Panc1 (cell line): Measurements from ENCODE around the gene LIX1. TPM values are rescaled to one million over a fixed set of nuclear protein-coding genes. Genes with fewer than 3 reads are reported as not detected.

Experiments used
- ATAC-seq: fragments of 200-7000 bp; cut with Tn5 transposase; 2 replicates; pipeline ENCODE4 v1.9.1; 2020; ENCODE audit warnings: mild to moderate bottlenecking, moderate library complexity
- BruUV-seq: library from RNA; stranded (reverse); fragments of 400-500 nt; replicated peaks from 2 replicates; lab custom pipeline; 2021; lab: Mats Ljungman, UMichigan
- CTCF ChIA-PET: fragments of 300-600 bp; sonication (Branson Sonifier 250); formaldehyde crosslinking; loops from one replicate; lab custom pipeline; 2022; ENCODE audit warnings: antibody characterized with exemption; lab: Charles Lee
- POLR2A ChIA-PET: fragments of 300-600 bp; sonication (Branson Sonifier 250); formaldehyde crosslinking; loops from one replicate; lab custom pipeline; 2022; ENCODE audit warnings: antibody characterized with exemption; lab: Charles Lee
- DNase-seq: peaks from one replicate; pipeline ENCODE4 v3.0.0-alpha.2; 2010; ENCODE audit warnings: low read depth, low spot score
- H3K27ac ChIP-seq: 2 replicates; pipeline ENCODE4 v1.5.1; 2011; ENCODE audit warnings: mild to moderate bottlenecking, low read length, inconsistent platforms
- H3K27me3 ChIP-seq: fragments of 200-500 bp; sonication (Bioruptor generic); 2 replicates; pipeline ENCODE4 v1.6.0; 2014; ENCODE audit warnings: low read length, inconsistent platforms; ENCODE audit not compliant: control insufficient read depth, insufficient read depth
- H3K36me3 ChIP-seq: fragments of 200-500 bp; sonication (Bioruptor generic); 2 replicates; pipeline ENCODE4 v1.5.1; 2014; ENCODE audit warnings: inconsistent platforms, mild to moderate bottlenecking, low read length, moderate library complexity; ENCODE audit not compliant: control insufficient read depth, insufficient read depth
- H3K4me1 ChIP-seq: 2 replicates; pipeline ENCODE4 v1.5.1; 2011; ENCODE audit warnings: inconsistent platforms, mild to moderate bottlenecking, low read length, moderate library complexity; ENCODE audit not compliant: control insufficient read depth, insufficient read depth
- H3K4me3 ChIP-seq, 2 experiments: 2 replicates each; pipeline ENCODE4 v1.5.1; 2011 to 2012; ENCODE audit warnings: low read depth in 2 of 2, low read length in 2 of 2, mild to moderate bottlenecking in 2 of 2, inconsistent platforms in 1 of 2, moderate library complexity in 1 of 2
- H3K9me3 ChIP-seq: fragments of 200-500 bp; sonication (Bioruptor generic); 2 replicates; pipeline ENCODE4 v1.5.1; 2014; ENCODE audit warnings: low read depth, mild to moderate bottlenecking, inconsistent platforms, low read length, moderate library complexity; ENCODE audit not compliant: control insufficient read depth, insufficient read depth
- POLR2AphosphoS5 ChIP-seq: IDR thresholded peaks from 2 replicates; pipeline ENCODE4 v1.6.1; 2012; ENCODE audit warnings: mild to moderate bottlenecking, low read depth, low read length, moderate library complexity
- SIN3A ChIP-seq: IDR thresholded peaks from 2 replicates; pipeline ENCODE4 v1.6.1; 2012; ENCODE audit warnings: low read depth, mild to moderate bottlenecking, low read length, moderate library complexity, borderline replicate concordance; ENCODE audit not compliant: insufficient read depth
- TCF7L2 ChIP-seq: IDR thresholded peaks from 2 replicates; pipeline ENCODE4 v1.6.1; 2011; ENCODE audit warnings: mild to moderate bottlenecking, low read depth, low read length, inconsistent platforms
- in situ Hi-C: cut with HindIII; loops from 2 replicates; pipeline ENCODE4 v1.10.0; 2016; ENCODE audit warnings: low sequenced_read_pairs, low pct_unique_long_range_greater_than_20kb
- intact Hi-C: fragments of 100-400 bp; cut with micrococcal nuclease; formaldehyde crosslinking; loops from one replicate; pipeline ENCODE4 v1.10.0; 2022; ENCODE audit not compliant: unreplicated experiment
- total RNA-seq: library from RNA; stranded (reverse); gene quantifications from one replicate; pipeline ENCODE4 v1.2.1, GENCODE V29; 2021; ENCODE audit not compliant: unreplicated experiment
- TF ChIP-seq, protein P1 (sequence below), 2 experiments: IDR thresholded peaks; 2 replicates each; pipeline ENCODE4 v1.6.1; 2011 to 2012; ENCODE audit warnings: low read depth in 2 of 2, control low read depth in 1 of 2, low read length in 1 of 2, mild to moderate bottlenecking in 1 of 2, moderate library complexity in 1 of 2; ENCODE audit not compliant: insufficient read depth in 1 of 2
- TF ChIP-seq, protein P2 (sequence below): fragments of 450-650 bp; IDR thresholded peaks from 2 replicates; pipeline ENCODE4 v1.5.1; 2017; ENCODE audit warnings: mild to moderate bottlenecking

LIX1 gene
- total RNA-seq, 1 experiment from 2014 or later = not detected

DNA sequence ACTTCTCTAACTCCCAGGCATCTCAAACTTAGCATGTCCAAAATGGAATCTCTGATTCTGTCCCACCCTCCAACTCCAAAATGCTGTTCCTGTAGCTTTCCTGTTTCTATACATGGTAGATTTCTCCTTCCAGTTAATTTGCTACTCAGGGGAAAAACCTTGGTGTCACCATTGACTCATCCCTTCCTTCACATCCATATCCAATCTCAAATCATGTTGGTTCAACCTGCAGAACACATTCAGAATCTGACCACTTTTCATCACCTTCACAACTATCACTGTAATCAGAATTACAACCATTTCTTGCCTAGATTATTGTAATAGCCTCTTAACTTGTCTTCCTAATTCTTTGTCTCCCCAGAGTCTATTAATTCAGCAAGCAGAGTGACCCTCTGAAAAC, 29.8 kb upstream of the LIX1 start:
- Histone ChIP-seq H3K4me3 (no peak overlapping the region), H3K36me3 (peaks cover 56% of the 10 kb centered on the region), H3K9me3 (no peaks in the 10 kb centered on the region), H3K27ac (no peak overlapping the region), H3K27me3 (no peaks in the 10 kb centered on the region), H3K4me1 (no peaks in the 10 kb centered on the region)
- intact Hi-C loops (no loop called here), in situ Hi-C loops (no loop called here)
- DNase-seq (no peak), ATAC-seq (no peak)
- ChIA-PET POLR2A (no interaction called here), CTCF (no interaction called here)
- no peak for TF ChIP-seq SIN3A
- TF ChIP-seq, protein P1, sequence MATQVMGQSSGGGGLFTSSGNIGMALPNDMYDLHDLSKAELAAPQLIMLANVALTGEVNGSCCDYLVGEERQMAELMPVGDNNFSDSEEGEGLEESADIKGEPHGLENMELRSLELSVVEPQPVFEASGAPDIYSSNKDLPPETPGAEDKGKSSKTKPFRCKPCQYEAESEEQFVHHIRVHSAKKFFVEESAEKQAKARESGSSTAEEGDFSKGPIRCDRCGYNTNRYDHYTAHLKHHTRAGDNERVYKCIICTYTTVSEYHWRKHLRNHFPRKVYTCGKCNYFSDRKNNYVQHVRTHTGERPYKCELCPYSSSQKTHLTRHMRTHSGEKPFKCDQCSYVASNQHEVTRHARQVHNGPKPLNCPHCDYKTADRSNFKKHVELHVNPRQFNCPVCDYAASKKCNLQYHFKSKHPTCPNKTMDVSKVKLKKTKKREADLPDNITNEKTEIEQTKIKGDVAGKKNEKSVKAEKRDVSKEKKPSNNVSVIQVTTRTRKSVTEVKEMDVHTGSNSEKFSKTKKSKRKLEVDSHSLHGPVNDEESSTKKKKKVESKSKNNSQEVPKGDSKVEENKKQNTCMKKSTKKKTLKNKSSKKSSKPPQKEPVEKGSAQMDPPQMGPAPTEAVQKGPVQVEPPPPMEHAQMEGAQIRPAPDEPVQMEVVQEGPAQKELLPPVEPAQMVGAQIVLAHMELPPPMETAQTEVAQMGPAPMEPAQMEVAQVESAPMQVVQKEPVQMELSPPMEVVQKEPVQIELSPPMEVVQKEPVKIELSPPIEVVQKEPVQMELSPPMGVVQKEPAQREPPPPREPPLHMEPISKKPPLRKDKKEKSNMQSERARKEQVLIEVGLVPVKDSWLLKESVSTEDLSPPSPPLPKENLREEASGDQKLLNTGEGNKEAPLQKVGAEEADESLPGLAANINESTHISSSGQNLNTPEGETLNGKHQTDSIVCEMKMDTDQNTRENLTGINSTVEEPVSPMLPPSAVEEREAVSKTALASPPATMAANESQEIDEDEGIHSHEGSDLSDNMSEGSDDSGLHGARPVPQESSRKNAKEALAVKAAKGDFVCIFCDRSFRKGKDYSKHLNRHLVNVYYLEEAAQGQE (IDR thresholded peaks at IDR 0.05; ENCODE audit: insufficient read depth in 1 of 2, low read depth in 2 of 2, low read length in 1 of 2) = no peak
- no peak for TF ChIP-seq TCF7L2
- BruUV-seq = no TSS peak

DNA sequence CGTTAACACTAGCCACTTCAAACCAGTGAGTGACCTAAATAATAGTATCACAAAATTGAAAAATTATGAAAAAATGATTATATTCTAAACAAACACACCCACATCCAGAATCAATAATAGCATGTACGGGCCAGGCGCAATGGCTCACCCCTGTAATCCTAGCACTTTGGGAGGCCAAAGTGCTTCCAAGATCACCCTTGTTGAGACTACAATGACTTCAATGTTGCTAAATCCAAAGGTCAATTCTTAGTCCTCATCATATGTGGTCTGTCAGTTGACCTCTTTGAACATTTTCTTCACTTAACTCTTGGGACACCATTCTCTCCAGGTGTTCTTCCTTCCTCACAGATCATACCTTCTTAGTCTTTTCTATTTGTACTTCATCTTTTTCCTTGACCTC, 29.3 kb upstream of the LIX1 start:
- ChIA-PET CTCF (no interaction called here), POLR2A (interaction anchor here (0.6 kb wide), 1 partner anchor 78 kb away, joined by 13 read pairs; no protein-coding TSS in a partner anchor)
- H3K4me1 ChIP-seq = no peaks in the 10 kb centered on the region
- in situ Hi-C loops = no loop called here
- H3K36me3 ChIP-seq = peaks cover 51% of the 10 kb centered on the region
- ATAC-seq (no peak), DNase-seq (no peak)
- no peaks in the 10 kb centered on the region for H3K27me3 ChIP-seq
- no TSS peak for BruUV-seq
- H3K9me3 ChIP-seq = no peaks in the 10 kb centered on the region
- TF ChIP-seq SIN3A (no peak), TCF7L2 (no peak), POLR2AphosphoS5 (no peak)
- TF ChIP-seq, protein P2, sequence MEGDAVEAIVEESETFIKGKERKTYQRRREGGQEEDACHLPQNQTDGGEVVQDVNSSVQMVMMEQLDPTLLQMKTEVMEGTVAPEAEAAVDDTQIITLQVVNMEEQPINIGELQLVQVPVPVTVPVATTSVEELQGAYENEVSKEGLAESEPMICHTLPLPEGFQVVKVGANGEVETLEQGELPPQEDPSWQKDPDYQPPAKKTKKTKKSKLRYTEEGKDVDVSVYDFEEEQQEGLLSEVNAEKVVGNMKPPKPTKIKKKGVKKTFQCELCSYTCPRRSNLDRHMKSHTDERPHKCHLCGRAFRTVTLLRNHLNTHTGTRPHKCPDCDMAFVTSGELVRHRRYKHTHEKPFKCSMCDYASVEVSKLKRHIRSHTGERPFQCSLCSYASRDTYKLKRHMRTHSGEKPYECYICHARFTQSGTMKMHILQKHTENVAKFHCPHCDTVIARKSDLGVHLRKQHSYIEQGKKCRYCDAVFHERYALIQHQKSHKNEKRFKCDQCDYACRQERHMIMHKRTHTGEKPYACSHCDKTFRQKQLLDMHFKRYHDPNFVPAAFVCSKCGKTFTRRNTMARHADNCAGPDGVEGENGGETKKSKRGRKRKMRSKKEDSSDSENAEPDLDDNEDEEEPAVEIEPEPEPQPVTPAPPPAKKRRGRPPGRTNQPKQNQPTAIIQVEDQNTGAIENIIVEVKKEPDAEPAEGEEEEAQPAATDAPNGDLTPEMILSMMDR = no peak
- TF ChIP-seq, protein P1 (IDR thresholded peaks at IDR 0.05; ENCODE audit: insufficient read depth in 1 of 2, low read depth in 2 of 2, low read length in 1 of 2) = no peak
- intact Hi-C loops = no loop called here
- no peak overlapping the region for H3K27ac ChIP-seq
- no peak overlapping the region for H3K4me3 ChIP-seq
